HG02610 (cell line): Measurements from ENCODE around the gene KCND1.

Source experiments
- ATAC-seq: cut with Tn5 transposase; IDR thresholded peaks from one replicate; pipeline ENCODE4 v1.9.1; 2021; ENCODE audit warnings: mild to moderate bottlenecking, moderate library complexity; ENCODE audit not compliant: unreplicated experiment

KCND1 gene

DNA sequence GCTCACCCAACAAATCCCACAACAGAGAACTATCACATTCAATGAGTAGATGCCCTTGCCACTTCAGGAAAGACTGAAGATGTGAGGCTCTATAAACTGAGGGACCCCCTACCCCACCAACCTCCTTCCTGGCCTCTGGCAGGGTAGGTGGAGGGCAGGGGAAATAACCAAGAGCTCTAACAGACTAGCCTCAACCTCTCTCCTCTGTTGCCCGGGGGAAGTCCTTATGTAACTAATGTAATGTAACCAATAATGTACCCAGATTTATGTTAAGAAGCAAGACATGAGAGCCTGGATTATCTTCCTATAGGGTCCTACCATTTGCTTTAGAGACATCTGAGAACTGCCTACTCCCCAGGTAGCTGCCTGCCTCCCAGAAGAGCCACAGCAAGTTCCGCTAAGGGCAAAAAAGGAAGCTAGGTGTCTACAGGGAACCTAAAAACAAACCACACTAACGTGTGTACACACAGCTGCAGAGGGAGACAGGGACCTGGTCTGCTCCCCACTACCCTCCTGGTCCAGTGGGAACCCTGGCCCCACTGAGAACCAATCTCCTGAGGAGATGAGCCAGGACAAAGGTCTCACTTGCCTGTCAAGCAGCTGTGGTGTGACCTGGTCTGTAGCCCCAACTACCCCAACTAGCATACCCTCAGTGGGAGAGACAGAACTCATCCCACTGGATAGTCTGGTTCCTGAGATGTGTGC, 32.0 kb downstream of the KCND1 start:
- ATAC-seq, result peak; percentile 31

DNA sequence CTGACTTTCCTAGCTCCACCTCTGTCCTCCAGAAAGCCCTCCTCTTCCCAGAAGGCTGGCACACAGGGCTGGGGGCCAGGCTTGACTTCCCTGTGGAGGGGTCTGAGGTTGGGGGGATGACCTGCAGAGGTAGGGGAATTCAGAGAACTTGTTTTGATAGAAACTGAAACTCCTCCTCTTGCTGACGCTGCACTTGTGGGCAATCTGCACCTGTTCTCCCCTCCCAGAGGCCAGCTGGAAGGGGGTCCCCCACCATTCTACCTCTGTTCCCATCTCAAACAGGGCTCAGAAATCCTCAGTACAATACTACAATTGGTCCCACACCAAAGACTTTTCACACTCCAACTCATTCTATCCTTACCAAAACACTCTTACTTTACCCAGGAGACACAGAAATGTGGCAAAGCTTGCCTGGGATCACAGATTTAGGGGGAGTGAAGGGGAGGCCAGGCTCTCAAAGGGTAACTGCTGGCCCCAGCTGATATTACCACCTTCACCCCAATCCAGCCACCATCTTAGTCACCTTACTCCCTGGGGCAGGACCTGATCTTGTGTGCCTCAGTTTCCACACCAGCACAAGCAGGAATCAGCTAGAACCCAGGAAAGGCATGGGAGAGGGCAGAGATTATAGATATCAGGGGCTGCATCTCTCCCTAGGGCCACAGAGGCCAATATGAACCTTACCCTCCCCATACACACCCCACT, 32.8 kb downstream of the KCND1 start:
- ATAC-seq, result peak; percentile 43

DNA sequence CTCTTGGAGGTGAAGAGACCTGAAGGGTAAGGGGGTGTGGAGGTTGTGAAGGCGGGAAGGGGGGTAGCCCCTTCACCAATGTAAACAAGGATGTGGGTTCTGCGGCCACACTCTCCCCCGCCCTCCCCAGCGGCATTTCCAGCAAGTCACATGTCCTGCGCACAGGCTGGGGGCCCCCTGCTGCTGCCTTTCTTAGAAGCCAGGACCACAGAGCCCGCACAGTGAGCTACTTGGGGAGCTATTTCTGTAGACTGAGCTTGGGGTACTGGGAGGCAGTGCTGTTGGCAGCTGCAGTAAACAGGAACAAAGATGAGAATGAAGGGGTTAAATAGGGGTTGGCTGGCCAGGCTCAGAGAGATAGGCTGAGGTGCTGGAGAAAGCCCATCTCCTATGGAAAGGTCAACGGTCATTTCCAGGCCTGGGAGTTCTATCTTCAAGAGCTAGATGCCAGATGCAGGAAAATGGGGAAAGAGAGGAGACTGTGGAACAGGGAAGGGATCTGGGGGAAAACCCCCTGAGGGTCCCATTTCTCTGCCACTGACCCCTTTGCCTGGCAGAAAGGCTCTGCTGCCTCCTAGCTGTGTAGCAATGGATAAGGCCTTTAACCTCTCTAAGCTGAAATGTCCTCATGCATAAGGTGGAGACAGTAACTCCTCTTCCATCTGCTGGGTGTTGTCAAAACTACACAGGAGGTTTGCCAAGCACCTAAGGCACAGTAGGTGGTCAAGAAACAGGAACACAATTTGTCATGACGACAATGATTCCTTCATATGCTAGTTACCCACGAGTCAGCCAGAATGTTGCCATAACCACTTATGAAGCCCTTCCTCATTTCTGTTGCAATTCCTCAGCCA, 34.4 kb downstream of the KCND1 start:
- peak; percentile 52 for ATAC-seq

DNA sequence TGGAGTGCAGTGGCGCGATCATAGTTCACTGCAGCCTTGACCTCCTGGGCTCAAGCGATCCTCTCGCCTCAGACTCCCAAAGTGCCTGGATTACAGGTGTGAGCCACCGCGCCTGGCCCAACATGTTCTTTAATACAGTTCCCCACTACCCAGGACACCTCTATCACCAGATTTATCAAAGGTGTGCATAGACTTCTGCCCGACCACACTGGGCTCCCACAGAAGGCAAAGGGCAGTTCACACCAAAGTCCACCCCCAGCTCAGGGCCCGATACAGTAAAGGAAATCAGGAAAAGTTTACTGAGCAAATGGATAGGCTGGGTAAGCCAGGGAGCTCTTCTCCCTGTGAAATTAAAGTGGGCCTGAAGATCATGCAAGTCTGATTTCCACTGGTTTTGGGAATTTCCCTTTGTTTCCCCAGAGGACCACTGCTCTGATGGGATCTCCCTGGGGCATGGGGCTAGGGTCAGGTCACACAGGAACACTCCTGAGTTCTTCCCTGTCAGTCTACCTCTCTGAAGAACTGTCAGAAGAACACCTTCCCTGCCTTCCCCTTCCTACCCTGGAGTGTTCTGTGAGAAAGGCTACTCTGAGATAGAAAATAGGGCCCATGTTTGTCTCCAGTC, 35.1 kb downstream of the KCND1 start:
- ATAC-seq, result peak; percentile 11

DNA sequence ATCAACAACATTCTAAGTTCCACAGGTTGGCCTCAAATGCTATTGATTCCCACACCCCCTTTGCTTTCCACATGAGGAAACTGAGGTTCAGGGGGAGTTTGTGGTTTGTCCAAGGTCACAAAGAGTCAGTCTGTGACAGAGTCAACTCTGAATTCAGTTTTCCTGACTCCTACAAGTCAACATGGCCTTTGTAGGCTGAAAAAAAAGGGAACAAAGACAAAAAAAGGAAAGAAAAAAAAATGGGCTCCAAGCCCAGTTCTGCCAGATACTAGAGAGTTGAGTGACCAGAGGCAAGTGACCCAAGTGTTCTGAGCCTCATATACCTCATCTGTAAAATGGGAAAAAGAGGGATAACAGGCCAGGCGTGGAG, 36.4 kb downstream of the KCND1 start:
- ATAC-seq, result no peak

DNA sequence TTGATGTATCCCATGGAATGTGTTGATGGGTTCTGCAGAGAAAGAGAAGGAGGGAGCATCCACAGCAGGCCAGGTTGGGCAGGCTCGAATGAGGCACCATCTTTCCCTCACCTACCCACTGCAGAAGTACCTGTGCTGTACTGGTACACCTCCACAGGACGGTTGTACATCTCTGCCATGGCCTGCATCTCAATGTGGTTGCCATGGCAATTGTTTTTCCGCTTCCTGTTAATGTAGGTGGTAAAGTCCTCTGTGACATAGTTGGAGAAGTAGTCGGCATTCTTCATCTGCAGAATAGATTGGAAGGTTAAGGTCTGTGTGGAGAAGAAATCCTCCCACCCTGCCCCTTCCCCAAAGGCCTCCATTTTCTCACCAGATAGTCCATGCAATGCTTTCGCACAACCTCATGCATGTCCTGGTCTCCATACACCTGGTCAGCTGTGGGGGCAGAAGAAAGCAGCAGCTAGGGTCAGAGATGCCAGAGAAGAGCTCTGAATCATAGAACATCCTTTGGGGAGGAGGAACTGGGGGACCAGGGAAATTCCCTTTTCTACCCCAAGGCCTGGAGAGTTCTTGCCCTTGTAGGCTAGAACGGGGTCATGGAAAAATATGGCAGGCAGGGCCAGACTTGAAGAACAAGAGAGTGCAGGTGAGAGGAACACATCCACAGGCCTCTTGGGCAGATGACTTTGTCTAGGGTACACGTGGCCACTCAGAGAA, 36.9 kb downstream of the KCND1 start:
- no peak for ATAC-seq

DNA sequence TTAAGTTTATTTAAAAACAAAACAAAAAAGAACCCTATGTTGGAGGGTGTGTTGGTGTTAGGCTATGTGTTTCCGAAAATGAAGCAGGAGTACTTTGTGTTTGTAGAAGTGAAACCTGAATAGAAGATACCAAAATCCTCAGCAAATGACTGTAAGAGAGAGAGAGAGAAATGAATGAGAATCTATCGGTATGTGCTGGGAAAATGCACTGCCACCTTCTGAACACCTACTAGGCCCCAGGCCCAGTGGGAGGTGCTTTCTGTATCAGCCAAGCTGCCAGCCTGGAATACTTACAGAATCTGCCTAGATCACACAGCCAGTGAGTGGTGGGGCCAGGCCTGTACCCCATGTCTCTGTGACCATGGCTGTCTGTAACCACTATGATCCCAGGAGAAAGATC, 37.9 kb downstream of the KCND1 start:
- ATAC-seq, result peak; percentile 34

DNA sequence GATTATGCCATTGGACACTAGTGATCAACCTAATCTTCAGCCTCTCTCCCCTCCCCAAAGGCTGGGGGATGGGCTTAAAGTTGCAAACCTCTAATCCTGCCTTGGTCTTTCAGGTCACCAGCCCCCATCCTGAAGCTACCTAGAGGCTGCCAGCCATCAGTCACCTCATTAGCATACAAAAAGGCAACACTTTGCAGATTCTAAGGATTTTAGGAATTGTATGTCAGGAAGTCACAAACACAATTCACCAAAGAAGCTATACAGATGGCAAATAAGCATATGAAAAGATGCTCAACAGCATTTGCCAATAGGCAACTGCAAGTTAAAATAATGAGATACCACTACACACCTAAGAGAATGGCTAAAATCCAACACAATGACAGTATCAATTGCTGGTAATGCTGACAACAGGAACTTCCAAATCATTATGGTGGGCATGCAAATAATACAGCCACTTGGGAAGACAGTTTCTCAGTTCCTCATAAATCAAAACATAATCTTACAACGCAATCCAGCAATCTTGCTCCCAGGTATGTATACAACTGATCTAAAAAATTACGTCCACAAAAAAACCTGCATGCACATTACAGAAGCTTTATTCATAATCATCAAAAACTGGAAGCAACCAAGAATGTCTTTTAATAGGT, 43.8 kb downstream of the KCND1 start:
- no peak for ATAC-seq

DNA sequence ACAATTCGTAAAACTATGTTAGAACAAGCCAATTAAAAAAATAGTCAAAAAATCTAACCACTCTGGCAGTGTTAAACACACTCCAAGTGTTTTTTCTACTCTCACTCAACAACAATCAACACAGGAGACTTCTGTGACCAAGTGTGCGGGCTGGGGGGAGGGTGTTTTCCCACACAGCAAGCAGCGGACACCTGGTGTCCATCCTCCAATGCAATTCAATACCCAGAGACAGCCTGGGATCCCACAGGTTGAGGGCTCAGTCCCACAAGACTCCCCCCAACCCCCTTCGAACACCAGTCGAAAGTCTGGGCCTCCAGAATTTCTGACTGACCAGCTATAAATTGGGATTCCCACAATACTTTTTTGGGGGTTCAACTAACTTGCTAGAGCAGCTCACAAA, 44.5 kb downstream of the KCND1 start:
- no peak for ATAC-seq

DNA sequence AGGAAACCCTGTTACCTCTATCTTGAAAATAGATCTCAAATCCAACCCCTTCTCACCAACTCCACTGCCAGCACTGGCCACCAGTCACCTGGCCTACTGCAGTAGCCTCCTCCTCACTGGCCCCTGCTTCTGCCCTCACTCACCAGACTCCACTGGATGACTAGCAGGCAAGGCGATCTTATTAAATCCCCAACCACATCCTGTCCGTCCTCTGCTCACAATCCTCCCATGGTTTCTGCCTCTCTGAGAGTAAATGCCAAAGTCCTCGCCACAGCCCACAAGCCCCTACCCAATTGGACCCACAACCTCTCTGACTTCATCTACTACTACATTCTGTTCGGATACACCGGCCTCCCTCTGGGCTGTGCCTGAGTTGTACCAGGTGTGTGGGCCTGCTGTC, 47.4 kb downstream of the KCND1 start:
- ATAC-seq, result no peak

DNA sequence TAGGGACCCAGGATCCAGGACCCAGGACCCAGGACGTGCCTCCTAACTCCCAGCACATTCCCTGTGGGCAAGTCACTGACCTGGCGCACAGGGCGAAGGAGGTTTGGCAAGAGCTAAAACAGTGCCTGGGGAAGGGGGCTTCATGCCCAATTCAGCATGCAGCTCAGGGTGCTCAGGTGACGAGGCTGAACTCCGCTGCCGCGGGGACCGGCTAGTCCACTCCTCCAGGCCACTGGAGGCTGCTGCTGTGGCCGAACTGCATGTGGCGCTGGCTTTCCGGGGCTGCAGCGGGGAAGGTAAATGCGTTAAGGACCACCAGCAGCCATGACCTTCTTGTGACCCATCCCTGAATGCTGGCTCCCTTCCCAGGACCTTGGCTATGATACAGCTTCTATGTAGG, 47.9 kb downstream of the KCND1 start:
- ATAC-seq, result no peak

DNA sequence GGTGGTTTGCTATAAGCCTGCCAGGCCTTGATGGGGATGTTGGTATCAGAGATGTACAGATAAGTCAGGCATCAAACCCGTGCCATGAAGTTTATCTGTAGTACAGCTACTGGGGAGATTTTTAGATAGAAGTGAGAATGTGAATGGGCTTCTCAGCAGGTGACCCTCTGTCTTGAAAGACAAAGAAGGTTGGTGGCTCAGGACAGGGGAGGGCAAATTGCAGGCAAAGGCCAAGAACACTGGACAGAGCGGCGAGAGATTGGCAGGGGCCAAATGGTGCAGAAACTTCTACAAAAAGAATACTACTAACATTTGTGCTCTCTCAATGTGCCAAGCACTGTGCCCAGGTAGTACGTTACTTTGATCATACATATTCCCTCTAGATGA, 50.9 kb downstream of the KCND1 start:
- ATAC-seq, result no peak

DNA sequence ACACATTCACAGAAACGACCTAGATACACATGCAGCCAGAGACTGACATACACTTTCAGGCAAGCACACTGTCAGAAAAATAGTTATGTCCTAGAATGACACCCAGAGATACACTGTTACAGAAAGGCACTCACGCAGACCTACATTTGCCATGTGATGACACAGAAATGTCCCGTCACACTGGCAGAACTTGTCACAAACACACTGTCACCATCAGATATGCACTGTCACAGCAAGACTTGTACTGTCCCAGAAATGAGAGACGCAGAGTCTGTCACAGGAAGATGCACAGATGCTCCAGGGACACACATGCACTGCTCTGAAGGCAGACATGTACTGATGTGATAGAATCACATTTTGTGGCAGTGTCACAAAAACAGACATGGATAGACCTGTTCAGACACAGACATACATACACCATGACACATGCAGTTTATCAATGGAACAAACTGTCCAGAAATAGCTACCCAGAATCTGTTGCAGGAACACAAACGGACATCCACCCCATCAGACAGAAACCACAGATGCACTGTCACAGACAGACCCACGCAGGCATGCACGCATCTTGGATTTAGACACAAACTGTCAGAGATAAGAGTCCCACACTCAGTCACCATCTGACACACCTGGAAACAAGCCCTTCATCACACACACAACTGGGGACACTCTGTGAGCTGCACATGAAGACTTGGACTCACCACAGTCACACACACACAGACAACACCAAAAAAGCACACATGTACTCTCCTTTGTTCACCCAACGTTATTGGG, 51.5 kb downstream of the KCND1 start:
- no peak for ATAC-seq

DNA sequence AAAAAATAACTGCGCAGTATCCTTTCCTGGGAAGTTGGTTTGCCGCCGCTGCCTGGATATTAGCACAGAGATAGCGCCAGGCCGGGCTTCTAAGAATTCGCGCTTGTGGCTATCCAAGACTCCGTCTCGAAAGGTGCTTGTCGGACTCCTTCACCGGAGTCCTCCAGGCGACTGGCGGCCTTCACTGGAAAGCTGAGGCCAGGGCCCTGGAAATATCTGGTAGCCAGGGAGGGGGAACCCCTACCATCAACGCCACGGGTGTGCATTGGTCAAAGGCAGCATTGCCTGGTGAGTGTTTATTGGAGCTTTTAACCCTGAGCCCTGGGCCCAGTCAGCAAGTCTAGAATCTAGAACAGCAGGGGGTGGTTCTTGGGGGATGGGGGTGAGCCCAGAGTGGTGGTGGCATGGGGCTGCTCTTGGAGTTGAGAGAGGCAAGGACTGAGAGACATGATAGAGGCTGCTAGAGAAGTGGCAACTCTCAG, 52.2 kb downstream of the KCND1 start:
- ATAC-seq, result peak; percentile 20

DNA sequence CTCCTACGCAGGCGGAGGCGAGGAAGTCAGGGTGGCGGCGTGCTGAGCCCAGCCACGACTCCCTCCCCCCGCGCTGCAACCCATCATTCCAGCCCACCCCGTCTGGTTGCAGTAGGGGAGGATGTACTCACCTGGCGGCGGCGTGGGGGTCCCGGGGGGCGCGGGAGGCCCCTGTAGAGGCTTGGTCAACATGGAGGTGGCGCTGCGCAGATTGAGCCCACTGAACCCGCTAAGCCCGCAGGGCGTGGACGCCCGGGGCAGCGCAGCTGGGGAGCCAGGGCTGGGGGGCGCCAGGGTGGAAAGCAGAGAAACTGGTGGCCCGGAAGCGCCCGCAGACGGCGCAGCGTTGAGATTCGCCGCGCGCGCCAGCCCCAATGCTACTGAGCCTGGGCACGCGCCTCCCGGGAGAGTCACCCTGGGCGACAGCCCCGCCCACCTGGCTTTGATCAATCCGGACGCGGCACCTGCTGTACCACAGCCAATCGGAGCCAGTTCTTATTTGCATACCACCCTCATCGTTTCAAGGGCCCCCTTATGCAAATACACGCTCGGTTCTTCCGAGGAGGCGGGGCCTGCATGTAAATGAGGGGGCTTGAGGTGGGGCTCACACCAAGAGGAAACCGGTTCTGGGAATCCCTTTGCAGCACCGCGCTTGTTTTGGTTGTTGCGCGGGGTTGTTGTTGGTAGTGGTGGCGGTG, 52.9 kb downstream of the KCND1 start, which contains the start of gene PIM2:
TSS of gene PIM2 (minus strand) at position 382 of the 698 bp plus-strand sequence. CDS start at position 192, 190 bp downstream.
- peak; percentile 87 for ATAC-seq

DNA sequence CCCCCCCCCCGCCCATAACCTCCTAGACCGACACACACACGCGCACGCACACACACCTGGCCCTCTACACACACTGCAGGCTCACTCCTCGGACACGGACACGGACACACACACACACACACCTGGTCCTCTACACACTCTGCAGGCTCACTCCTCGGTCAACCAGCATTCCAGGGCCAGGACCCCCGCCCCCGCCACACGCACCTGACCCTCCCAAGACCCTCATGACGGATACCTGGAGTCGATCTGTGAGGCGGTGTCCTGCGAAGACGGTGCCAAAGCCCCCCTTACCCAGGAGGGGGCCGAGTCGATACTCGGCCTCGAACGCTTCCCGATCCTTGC, 53.4 kb downstream of the KCND1 start:
- no peak for ATAC-seq

DNA sequence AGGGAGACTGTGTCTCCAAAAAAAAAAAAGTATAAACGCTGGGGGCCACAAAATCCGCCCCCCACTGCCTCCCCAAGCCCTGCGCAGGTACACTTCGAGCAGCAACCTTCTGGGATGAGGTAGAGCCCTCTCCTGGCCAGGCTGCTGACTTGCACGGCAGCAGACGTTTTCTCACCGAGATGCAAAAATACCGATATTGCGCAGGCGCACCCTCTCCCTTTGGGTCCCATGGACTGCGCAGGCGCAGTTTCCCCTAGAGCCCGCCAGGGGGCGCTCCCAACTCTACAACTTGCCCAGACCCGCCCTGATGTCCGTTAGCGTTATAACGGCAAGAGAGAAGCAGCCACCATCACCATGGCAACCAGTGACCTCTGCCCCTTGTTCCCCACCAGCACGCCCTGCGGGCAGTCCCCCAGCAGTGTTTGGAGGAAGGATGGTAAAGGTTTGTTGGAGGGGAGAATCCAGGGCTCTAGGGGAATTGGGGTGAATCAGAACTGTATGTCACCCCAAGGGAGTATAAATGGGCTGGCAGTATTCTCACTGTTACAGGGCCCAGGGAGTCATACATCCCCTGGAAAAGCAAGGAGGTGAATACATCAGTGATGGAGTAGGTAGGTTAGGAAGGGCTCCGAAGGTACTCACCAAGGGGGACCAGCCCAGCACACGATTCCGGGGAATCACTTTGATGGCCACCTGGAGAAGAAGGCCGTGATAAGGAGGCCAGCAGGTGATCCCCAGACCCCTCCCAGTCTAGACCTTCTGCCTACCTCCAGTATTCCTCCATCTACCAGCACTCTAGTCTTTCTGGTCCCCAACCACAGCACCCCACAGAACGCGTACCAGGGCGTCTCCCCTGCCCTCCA, 54.3 kb downstream of the KCND1 start:
- ATAC-seq, result peak; percentile 37
